ENCODE data around the gene MSANTD2. TPM values are rescaled to one million over a fixed set of nuclear protein-coding genes. Genes with fewer than 3 reads are reported as not detected.
A peak's percentile ranks its signal among the peaks of the same experiment; 100 is the strongest.

Gene MSANTD2
- polyA plus RNA-seq, 3 donors: 1.2 to 5.8 (median 1.8) TPM

DNA sequence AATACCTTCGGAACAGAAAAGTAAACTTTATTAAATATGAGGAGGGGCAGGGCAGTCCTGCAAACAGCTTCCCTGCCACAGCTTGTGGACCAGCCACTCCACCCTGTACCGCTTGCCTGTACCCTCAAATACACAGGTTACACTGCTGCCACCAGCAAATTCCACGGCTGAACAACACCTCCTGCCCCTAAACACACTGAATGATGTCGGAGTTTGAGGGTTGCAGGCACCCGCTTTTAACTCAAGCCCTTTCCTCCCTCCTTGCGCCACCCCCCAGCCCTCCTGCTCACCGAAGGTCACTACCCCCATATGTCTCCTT is 52.1 kb downstream of the MSANTD2 start:
- H3K27ac Mint-ChIP-seq: peak overlapping the region in 2 of 7 donors; percentile 73 to 81
- Histone ChIP-seq H3K4me3 (replicated peaks in 1 of 3; ENCODE audit: low read depth in 2 of 3, low read length in 3 of 3) (no peak overlapping the region), H2AFZ (ENCODE audit: insufficient read depth, low read depth, low read length, poor library complexity, severe bottlenecking) (no peak overlapping the region), H3K27me3 (ENCODE audit: control insufficient read depth in 2 of 2, insufficient read depth in 2 of 2, low read length in 2 of 2) (no peaks in the 10 kb centered on the region), H3K4me1 (ENCODE audit: control insufficient read depth in 1 of 2, insufficient read depth in 2 of 2, low read length in 2 of 2) (peaks cover 60 to 75% of the 10 kb centered on the region in 2 donors), H3K9me3 (replicated peaks in 1 of 2; ENCODE audit: control insufficient read depth in 1 of 2, insufficient read depth in 1 of 2, low read length in 2 of 2) (no peaks in the 10 kb centered on the region), H3K9ac (ENCODE audit: insufficient read depth, low read length, poor library complexity, severe bottlenecking) (no peak overlapping the region), H3K36me3 (replicated peaks in 1 of 2; ENCODE audit: control insufficient read depth in 1 of 2, insufficient read depth in 2 of 2, low read length in 2 of 2) (peaks cover 13 to 17% of the 10 kb centered on the region in 2 donors), H4K20me1 (ENCODE audit: insufficient read depth, low read length) (peaks cover 32% of the 10 kb centered on the region), H3K4me2 (replicated peaks; ENCODE audit: extremely low read depth, low read length, poor library complexity, severe bottlenecking) (no peak overlapping the region), H3K27ac (ENCODE audit: low read depth in 1 of 2, low read length in 2 of 2) (no peak overlapping the region), H3K79me2 (ENCODE audit: insufficient read depth, low read length) (peaks cover 19% of the 10 kb centered on the region)
- H3K4me1 Mint-ChIP-seq: peaks cover 63% of the 10 kb centered on the region
- H3K4me3 Mint-ChIP-seq: no peak overlapping the region
- intact Hi-C loops (cut with micrococcal nuclease): no loop called here
- H3K9me3 Mint-ChIP-seq: peaks cover 0 to 3% (median 0%) of the 10 kb centered on the region in 7 donors
- no peak for DNase-seq
- peaks cover 13 to 20% of the 10 kb centered on the region in 2 donors for H3K36me3 Mint-ChIP-seq
- 84% methylated on average over 6 of the region's 7 CpGs for WGBS (ENCODE audit: insufficient coverage)
- TF ChIP-seq, protein P1, sequence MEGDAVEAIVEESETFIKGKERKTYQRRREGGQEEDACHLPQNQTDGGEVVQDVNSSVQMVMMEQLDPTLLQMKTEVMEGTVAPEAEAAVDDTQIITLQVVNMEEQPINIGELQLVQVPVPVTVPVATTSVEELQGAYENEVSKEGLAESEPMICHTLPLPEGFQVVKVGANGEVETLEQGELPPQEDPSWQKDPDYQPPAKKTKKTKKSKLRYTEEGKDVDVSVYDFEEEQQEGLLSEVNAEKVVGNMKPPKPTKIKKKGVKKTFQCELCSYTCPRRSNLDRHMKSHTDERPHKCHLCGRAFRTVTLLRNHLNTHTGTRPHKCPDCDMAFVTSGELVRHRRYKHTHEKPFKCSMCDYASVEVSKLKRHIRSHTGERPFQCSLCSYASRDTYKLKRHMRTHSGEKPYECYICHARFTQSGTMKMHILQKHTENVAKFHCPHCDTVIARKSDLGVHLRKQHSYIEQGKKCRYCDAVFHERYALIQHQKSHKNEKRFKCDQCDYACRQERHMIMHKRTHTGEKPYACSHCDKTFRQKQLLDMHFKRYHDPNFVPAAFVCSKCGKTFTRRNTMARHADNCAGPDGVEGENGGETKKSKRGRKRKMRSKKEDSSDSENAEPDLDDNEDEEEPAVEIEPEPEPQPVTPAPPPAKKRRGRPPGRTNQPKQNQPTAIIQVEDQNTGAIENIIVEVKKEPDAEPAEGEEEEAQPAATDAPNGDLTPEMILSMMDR (IDR thresholded peaks at IDR 0.05): no peak
- peaks cover 10 to 15% (median 14%) of the 10 kb centered on the region in 3 donors for H3K27me3 Mint-ChIP-seq (ENCODE audit: low read depth in 3 of 3)

DNA sequence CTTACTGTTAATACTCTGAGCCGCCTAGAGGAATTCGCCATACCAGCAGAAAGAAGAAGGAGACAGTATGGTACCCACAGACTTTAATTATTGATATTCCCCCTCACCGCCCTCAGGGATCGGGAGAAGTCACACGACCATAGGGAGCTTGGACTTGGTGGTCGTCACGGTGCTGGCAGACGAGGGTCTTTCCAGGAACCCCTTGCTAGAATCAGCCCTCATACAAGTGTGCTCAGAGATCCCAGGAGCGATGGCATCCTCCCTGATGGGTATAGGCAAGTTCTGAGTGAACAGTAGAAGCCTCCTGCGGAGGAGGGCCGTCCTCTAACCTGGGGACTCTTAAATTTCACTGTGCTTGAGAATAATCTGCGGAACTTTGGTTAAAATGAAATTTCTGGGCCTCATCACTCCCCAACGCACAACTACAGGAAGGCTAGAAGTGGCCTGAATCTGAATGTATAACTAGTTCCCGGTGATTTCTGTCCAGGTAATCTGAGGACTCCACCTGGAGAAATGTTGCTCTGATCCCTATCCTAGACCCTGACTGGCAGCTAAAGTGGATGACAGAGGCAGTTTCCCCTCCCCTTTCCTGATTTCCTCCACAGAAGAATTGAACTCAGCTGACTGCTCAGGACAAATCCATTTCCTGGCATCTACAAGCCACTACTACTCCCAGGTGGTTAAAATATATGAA is 52.7 kb downstream of the MSANTD2 start:
- Histone ChIP-seq H3K4me3 (replicated peaks in 1 of 3; ENCODE audit: low read depth in 2 of 3, low read length in 3 of 3) (peak overlapping the region in 1 of 3 experiments; percentile 91), H3K79me2 (ENCODE audit: insufficient read depth, low read length) (peaks cover 24% of the 10 kb centered on the region), H3K9ac (ENCODE audit: insufficient read depth, low read length, poor library complexity, severe bottlenecking) (no peak overlapping the region), H3K4me1 (ENCODE audit: control insufficient read depth in 1 of 2, insufficient read depth in 2 of 2, low read length in 2 of 2) (peaks cover 60 to 75% of the 10 kb centered on the region in 2 donors), H3K4me2 (replicated peaks; ENCODE audit: extremely low read depth, low read length, poor library complexity, severe bottlenecking) (peak overlapping the region; percentile 95), H4K20me1 (ENCODE audit: insufficient read depth, low read length) (peaks cover 37% of the 10 kb centered on the region), H3K27ac (ENCODE audit: low read depth in 1 of 2, low read length in 2 of 2) (no peak overlapping the region), H2AFZ (ENCODE audit: insufficient read depth, low read depth, low read length, poor library complexity, severe bottlenecking) (peak overlapping the region; percentile 91), H3K9me3 (replicated peaks in 1 of 2; ENCODE audit: control insufficient read depth in 1 of 2, insufficient read depth in 1 of 2, low read length in 2 of 2) (no peaks in the 10 kb centered on the region), H3K36me3 (replicated peaks in 1 of 2; ENCODE audit: control insufficient read depth in 1 of 2, insufficient read depth in 2 of 2, low read length in 2 of 2) (peaks cover 13 to 21% of the 10 kb centered on the region in 2 donors), H3K27me3 (ENCODE audit: control insufficient read depth in 2 of 2, insufficient read depth in 2 of 2, low read length in 2 of 2) (no peaks in the 10 kb centered on the region)
- peak overlapping the region in 2 of 7 donors; percentile 31 to 60 for H3K27ac Mint-ChIP-seq
- intact Hi-C loops (cut with micrococcal nuclease): no loop called here
- 88% methylated on average over 9 of the region's 14 CpGs for WGBS (ENCODE audit: insufficient coverage)
- TF ChIP-seq, protein P1 (IDR thresholded peaks at IDR 0.05): no peak
- peaks cover 63% of the 10 kb centered on the region for H3K4me1 Mint-ChIP-seq
- peak overlapping the region; percentile 98 to 99 for H3K4me3 Mint-ChIP-seq
- H3K27me3 Mint-ChIP-seq (ENCODE audit: low read depth in 3 of 3): peaks cover 10 to 15% (median 14%) of the 10 kb centered on the region in 3 donors
- H3K9me3 Mint-ChIP-seq: peaks cover 0 to 3% (median 0%) of the 10 kb centered on the region in 7 donors
- DNase-seq: no peak
- H3K36me3 Mint-ChIP-seq: peaks cover 17 to 23% of the 10 kb centered on the region in 2 donors
